B cell (primary cell): Measurements from ENCODE around the gene FAM222A. TPM values are rescaled to one million over a fixed set of nuclear protein-coding genes. Genes with fewer than 3 reads are reported as not detected.

Experiments used
- ATAC-seq: fragments of 200-7000 bp; cut with Tn5 transposase; one replicate; pipeline ENCODE4 v1.10.0; 2021; ENCODE audit warnings: low read depth, mild to moderate bottlenecking, moderate number of reproducible peaks, moderate library complexity
- CTCF ChIA-PET: fragments of 350-600 bp; sonication (Branson Sonifier 250); formaldehyde crosslinking; loops from one replicate; lab custom pipeline; 2021; ENCODE audit warnings: antibody characterized with exemption, inconsistent platforms; lab: Charles Lee
- POLR2A ChIA-PET: fragments of 350-600 bp; sonication (Branson Sonifier 250); formaldehyde crosslinking; loops from one replicate; lab custom pipeline; 2021; ENCODE audit warnings: antibody characterized with exemption; lab: Charles Lee
- DNase-seq: peaks from one replicate; pipeline ENCODE4 v3.0.0; 2013
- H2AFZ ChIP-seq: 2 replicates; pipeline ENCODE4 v1.6.1; 2012; ENCODE audit warnings: mild to moderate bottlenecking, low read depth, low read length; ENCODE audit not compliant: insufficient read depth, poor library complexity, severe bottlenecking
- H3K27ac ChIP-seq, 2 donors: 1 replicate in 1 of 2; 2 replicates in 1 of 2; pipeline ENCODE4 v1.5.1; 2012 to 2013; ENCODE audit warnings: low read length in 2 of 2, mild to moderate bottlenecking in 2 of 2, moderate library complexity in 1 of 2
- H3K27me3 ChIP-seq, 4 experiments: fragments of 200-600 bp in 1 of 4; sonication (generic) in 1 of 4; replicated peaks in 1 of 4; 1 replicate in 2 of 4; 2 replicates in 2 of 4; pipeline versions ENCODE4 v1.6.1 to v1.7.0; 2013 to 2016; ENCODE audit warnings: low read length in 3 of 4, mild to moderate bottlenecking in 2 of 4, mixed read lengths in 1 of 4, moderate library complexity in 1 of 4; ENCODE audit not compliant: insufficient read depth in 4 of 4, control insufficient read depth in 3 of 4; ENCODE audit errors: control extremely low read depth in 1 of 4
- H3K36me3 ChIP-seq, 2 experiments: replicated peaks in 1 of 2; 1 replicate in 1 of 2; 2 replicates in 1 of 2; pipeline versions ENCODE4 v1.6.1 to v1.7.1; 2013; ENCODE audit warnings: low read length in 1 of 2; ENCODE audit not compliant: insufficient read depth in 2 of 2, control insufficient read depth in 1 of 2; ENCODE audit errors: control extremely low read depth in 1 of 2, extremely low read depth in 1 of 2
- H3K4me1 ChIP-seq, 2 donors: fragments of 200-600 bp in 1 of 2; sonication (generic) in 1 of 2; 1 replicate in 1 of 2; 2 replicates in 1 of 2; pipeline versions ENCODE4 v1.5.1 to v1.6.1; 2013 to 2017; ENCODE audit warnings: low read length in 2 of 2; ENCODE audit not compliant: control insufficient read depth in 2 of 2, insufficient read depth in 2 of 2
- H3K4me2 ChIP-seq: replicated peaks from 2 replicates; pipeline ENCODE3; 2012; ENCODE audit warnings: mild to moderate bottlenecking, low read depth, low read length; ENCODE audit not compliant: poor library complexity, severe bottlenecking
- H3K4me3 ChIP-seq, 5 experiments: fragments of 200-600 bp in 1 of 5; sonication (generic) in 1 of 5; 1 replicate in 3 of 5; 2 replicates in 2 of 5; pipeline versions ENCODE4 v1.5.1 to v1.7.0; 2011 to 2016; ENCODE audit warnings: low read length in 4 of 5, mild to moderate bottlenecking in 4 of 5, low read depth in 2 of 5, control low read depth in 1 of 5, moderate library complexity in 1 of 5; ENCODE audit not compliant: insufficient read depth in 1 of 5; ENCODE audit errors: control extremely low read depth in 1 of 5, extremely low read depth in 1 of 5
- H3K79me2 ChIP-seq: fragments of 200-600 bp; sonication (generic); one replicate; pipeline ENCODE4 v1.6.0; 2016; ENCODE audit warnings: low read length; ENCODE audit not compliant: control insufficient read depth, insufficient read depth
- H3K9ac ChIP-seq: fragments of 200-600 bp; sonication (generic); 2 replicates; pipeline ENCODE4 v1.6.1; 2017; ENCODE audit warnings: mild to moderate bottlenecking, low read length, moderate library complexity
- H3K9me3 ChIP-seq, 3 donors: one replicate each; pipeline versions ENCODE4 v1.6.1 to v1.7.1; 2013; ENCODE audit warnings: low read length in 2 of 3; ENCODE audit not compliant: control insufficient read depth in 2 of 3, insufficient read depth in 1 of 3; ENCODE audit errors: control extremely low read depth in 1 of 3
- H4K20me1 ChIP-seq: 2 replicates; pipeline ENCODE4 v1.6.0; 2012; ENCODE audit warnings: mild to moderate bottlenecking, low read length; ENCODE audit not compliant: insufficient read depth, control insufficient read depth, poor library complexity, severe bottlenecking
- H3K27ac Mint-ChIP-seq: one replicate; pipeline ENCODE4 v1.8.0; 2021; ENCODE audit warnings: mixed read lengths
- H3K27me3 Mint-ChIP-seq: one replicate; pipeline ENCODE4 v1.8.0; 2021; ENCODE audit warnings: mixed read lengths
- H3K4me1 Mint-ChIP-seq: one replicate; pipeline ENCODE4 v1.8.0; 2021; ENCODE audit warnings: mixed read lengths
- H3K4me3 Mint-ChIP-seq: one replicate; pipeline ENCODE4 v1.8.0; 2021; ENCODE audit warnings: mixed read lengths
- H3K9me3 Mint-ChIP-seq: one replicate; pipeline ENCODE4 v1.8.0; 2022; ENCODE audit warnings: mixed read lengths; ENCODE audit not compliant: insufficient read depth
- CTCF ChIP-seq: fragments of 200-600 bp; IDR thresholded peaks from one replicate; pipeline ENCODE4 v1.8.0; 2022; ENCODE audit warnings: antibody characterized with exemption, mild to moderate bottlenecking
- EZH2 ChIP-seq: IDR thresholded peaks from 2 replicates; pipeline ENCODE4 v1.6.1; 2012; ENCODE audit warnings: borderline replicate concordance, low read depth, mild to moderate bottlenecking, moderate library complexity, low read length; ENCODE audit not compliant: insufficient read depth, poor library complexity, severe bottlenecking
- WGBS: methylation state at CpG from one replicate; pipeline ENCODE4 v1.1.5; 2013; ENCODE audit warnings: missing lambda C conversion rate; ENCODE audit not compliant: insufficient coverage; 5-methylcytosine and 5-hydroxymethylcytosine counted together
- intact Hi-C: fragments of 100-400 bp; cut with micrococcal nuclease; formaldehyde crosslinking; loops from one replicate; pipeline ENCODE4 v1.10.0; 2022
- polyA plus RNA-seq: library from polyadenylated mRNA; depleted of rRNA; stranded (reverse); fragments of >200 nt; gene quantifications from 2 replicates; pipeline ENCODE4 v1.2.3, GENCODE V29; 2012
- total RNA-seq, 2 donors: library from RNA; stranded (reverse); fragments of 120-200 nt in 1 of 2; gene quantifications; 1 replicate in 1 of 2; 2 replicates in 1 of 2; pipeline versions ENCODE4 v1.2.3 to v1.2.4, GENCODE V29; 2013 to 2022

FAM222A gene
- total and polyA plus RNA-seq, 2 donors (not counting 1 experiment from before 2014, with no cell fraction given) = 0.49 to 4.6 TPM

GRCh38 chr12:109767991-109768900 lies 54.6 kb downstream of the FAM222A start:
- Histone ChIP-seq H4K20me1 (no peaks in the 10 kb centered on the region), H3K4me1 (no peaks in the 10 kb centered on the region), H2AFZ (no peak overlapping the region), H3K9me3 (peaks cover 0 to 7% (median 0%) of the 10 kb centered on the region in 3 donors), H3K27ac (no peak overlapping the region), H3K27me3 (no peaks in the 10 kb centered on the region), H3K9ac (no peak overlapping the region), H3K4me3 (no peak overlapping the region), H3K4me2 (no peak overlapping the region), H3K79me2 (no peaks in the 10 kb centered on the region), H3K36me3 (no peaks in the 10 kb centered on the region)
- POLR2A ChIA-PET = no interaction called here
- no peak for TF ChIP-seq EZH2
- TF ChIP-seq CTCF = no peak
- DNase-seq (no peak), ATAC-seq (no peak)
- H3K27me3 Mint-ChIP-seq = no peaks in the 10 kb centered on the region
- peaks cover 1% of the 10 kb centered on the region for H3K4me1 Mint-ChIP-seq
- H3K27ac Mint-ChIP-seq = no peak overlapping the region
- 96% methylated on average over 54 of the region's 54 CpGs for WGBS
- intact Hi-C loops = no loop called here
- CTCF ChIA-PET = no interaction called here
- no peak overlapping the region for H3K4me3 Mint-ChIP-seq
- H3K9me3 Mint-ChIP-seq = no peaks in the 10 kb centered on the region
